Caco-2 (cell line): ENCODE measurements around the gene RBMXL3. TPM values are rescaled to one million over a fixed set of nuclear protein-coding genes. Genes with fewer than 3 reads are reported as not detected.

Experiments
- BruUV-seq: library from RNA; stranded (reverse); fragments of 400-500 nt; replicated peaks from 2 replicates; lab custom pipeline; 2021; lab: Mats Ljungman, UMichigan
- CTCF ChIA-PET: fragments of 300-600 bp; sonication (Branson Sonifier 250); formaldehyde crosslinking; loops from one replicate; lab custom pipeline; 2022; ENCODE audit warnings: antibody characterized with exemption; lab: Charles Lee
- POLR2A ChIA-PET: fragments of 300-600 bp; sonication (Branson Sonifier 250); formaldehyde crosslinking; loops from one replicate; lab custom pipeline; 2022; ENCODE audit warnings: antibody characterized with exemption; lab: Charles Lee
- DNase-seq, 2 experiments: peaks; one replicate each; pipeline versions ENCODE4 v3.0.0 to v3.0.0-alpha.2; 2020 to 2022
- H3K27me3 ChIP-seq: replicated peaks from 2 replicates; pipeline ENCODE4 v1.6.0; 2011; ENCODE audit warnings: low read length; ENCODE audit not compliant: control insufficient read depth, insufficient read depth
- H3K36me3 ChIP-seq: 2 replicates; pipeline ENCODE4 v1.5.1; 2011; ENCODE audit warnings: low read length; ENCODE audit not compliant: control insufficient read depth, insufficient read depth
- H3K4me1 ChIP-seq: fragments of 250-450 bp; sonication (Bioruptor Pico); 2 replicates; pipeline ENCODE4 v1.5.1; 2020; ENCODE audit warnings: mild to moderate bottlenecking
- H3K4me3 ChIP-seq: 2 replicates; pipeline ENCODE4 v1.5.1; 2011; ENCODE audit warnings: low read depth, mild to moderate bottlenecking, control low read depth, low read length
- H3K9me3 ChIP-seq: fragments of 250-450 bp; sonication (Bioruptor Pico); 2 replicates; pipeline ENCODE4 v1.5.1; 2020; ENCODE audit warnings: mild to moderate bottlenecking, moderate library complexity
- H3K27ac Mint-ChIP-seq: one replicate; pipeline ENCODE4 v1.8.0; 2022; ENCODE audit warnings: mixed read lengths; ENCODE audit not compliant: unreplicated experiment
- H3K27me3 Mint-ChIP-seq: one replicate; pipeline ENCODE4 v1.8.0; 2022; ENCODE audit warnings: mixed read lengths; ENCODE audit not compliant: insufficient read depth, unreplicated experiment
- H3K36me3 Mint-ChIP-seq: one replicate; pipeline ENCODE4 v1.8.0; 2022; ENCODE audit warnings: mild to moderate bottlenecking, mixed read lengths; ENCODE audit not compliant: insufficient read depth, unreplicated experiment
- H3K4me1 Mint-ChIP-seq: one replicate; pipeline ENCODE4 v1.8.0; 2022; ENCODE audit warnings: low read depth, mixed read lengths; ENCODE audit not compliant: unreplicated experiment
- H3K4me3 Mint-ChIP-seq: one replicate; pipeline ENCODE4 v1.8.0; 2022; ENCODE audit warnings: mild to moderate bottlenecking, moderate library complexity, mixed read lengths; ENCODE audit not compliant: unreplicated experiment
- H3K9me3 Mint-ChIP-seq: one replicate; pipeline ENCODE4 v1.8.0; 2022; ENCODE audit warnings: mixed read lengths; ENCODE audit not compliant: unreplicated experiment
- CTCF ChIP-seq, 2 experiments: fragments of 200-600 bp in 1 of 2; IDR thresholded peaks; 1 replicate in 1 of 2; 2 replicates in 1 of 2; pipeline versions ENCODE4 v1.5.1 to v1.8.0; 2011 to 2022; ENCODE audit warnings: antibody characterized with exemption in 1 of 2, control low read depth in 1 of 2, inconsistent platforms in 1 of 2, low read depth in 1 of 2, low read length in 1 of 2, mild to moderate bottlenecking in 1 of 2, moderate library complexity in 1 of 2; ENCODE audit not compliant: insufficient read depth in 1 of 2, severe bottlenecking in 1 of 2, unreplicated experiment in 1 of 2
- intact Hi-C: fragments of 100-400 bp; cut with micrococcal nuclease; formaldehyde crosslinking; loops from one replicate; pipeline ENCODE4 v1.10.0; 2022; ENCODE audit not compliant: unreplicated experiment
- total RNA-seq: library from RNA; stranded (reverse); gene quantifications from 2 replicates; pipeline ENCODE4 v1.2.3, GENCODE V29; 2022

RBMXL3 gene
- total RNA-seq, 1 experiment from 2014 or later: not detected

- H3K4me3 ChIP-seq: no peak overlapping the region
- no peaks in the 10 kb centered on the region for H3K4me1 ChIP-seq
- no peak for DNase-seq
- H3K9me3 Mint-ChIP-seq: no peaks in the 10 kb centered on the region
- ChIA-PET POLR2A (no interaction called here), CTCF (no interaction called here)
- H3K4me3 Mint-ChIP-seq: no peak overlapping the region
- no peaks in the 10 kb centered on the region for H3K27me3 ChIP-seq
- H3K36me3 ChIP-seq: no peaks in the 10 kb centered on the region
- H3K4me1 Mint-ChIP-seq: no peaks in the 10 kb centered on the region
- no peaks in the 10 kb centered on the region for H3K36me3 Mint-ChIP-seq
- H3K27ac Mint-ChIP-seq: no peak overlapping the region
- no peaks in the 10 kb centered on the region for H3K27me3 Mint-ChIP-seq
- intact Hi-C loops: no loop called here
- TF ChIP-seq CTCF (IDR thresholded peaks at IDR 0.05; ENCODE audit: insufficient read depth in 1 of 2, low read depth in 1 of 2, low read length in 1 of 2, severe bottlenecking in 1 of 2, unreplicated experiment in 1 of 2): no peak
- BruUV-seq: no TSS peak
- no peaks in the 10 kb centered on the region for H3K9me3 ChIP-seq
Observed at GRCh38 chrX:115178473-115178872, 10.7 kb upstream of the RBMXL3 start.

GRCh38 chrX:115183980-115184379, 5.2 kb upstream of the RBMXL3 start:
- Mint-ChIP-seq H3K4me3 (no peak overlapping the region), H3K9me3 (no peaks in the 10 kb centered on the region), H3K4me1 (no peaks in the 10 kb centered on the region), H3K36me3 (no peaks in the 10 kb centered on the region), H3K27ac (no peak overlapping the region), H3K27me3 (no peaks in the 10 kb centered on the region)
- CTCF ChIA-PET: no interaction called here
- Histone ChIP-seq H3K9me3 (no peaks in the 10 kb centered on the region), H3K27me3 (no peaks in the 10 kb centered on the region), H3K4me3 (no peak overlapping the region), H3K36me3 (no peaks in the 10 kb centered on the region), H3K4me1 (no peaks in the 10 kb centered on the region)
- intact Hi-C loops: no loop called here
- POLR2A ChIA-PET: no interaction called here
- no peak for DNase-seq
- no peak for TF ChIP-seq CTCF (IDR thresholded peaks at IDR 0.05; ENCODE audit: insufficient read depth in 1 of 2, low read depth in 1 of 2, low read length in 1 of 2, severe bottlenecking in 1 of 2, unreplicated experiment in 1 of 2)
- no TSS peak for BruUV-seq

GRCh38 chrX:115189646-115190635, 731 bp downstream of the RBMXL3 start:
- Histone ChIP-seq H3K27me3 (no peaks in the 10 kb centered on the region), H3K4me3 (no peak overlapping the region), H3K9me3 (no peaks in the 10 kb centered on the region), H3K36me3 (no peaks in the 10 kb centered on the region), H3K4me1 (no peaks in the 10 kb centered on the region)
- no peak for DNase-seq
- Mint-ChIP-seq H3K27me3 (no peaks in the 10 kb centered on the region), H3K9me3 (no peaks in the 10 kb centered on the region), H3K27ac (no peak overlapping the region), H3K4me1 (no peaks in the 10 kb centered on the region), H3K4me3 (no peak overlapping the region), H3K36me3 (no peaks in the 10 kb centered on the region)
- ChIA-PET CTCF (no interaction called here), POLR2A (no interaction called here)
- intact Hi-C loops: no loop called here
- TF ChIP-seq CTCF (IDR thresholded peaks at IDR 0.05; ENCODE audit: insufficient read depth in 1 of 2, low read depth in 1 of 2, low read length in 1 of 2, severe bottlenecking in 1 of 2, unreplicated experiment in 1 of 2): no peak
- no TSS peak for BruUV-seq
